Measurements from ENCODE around the gene C16orf92.
"Not testable (repeated sequence)": the region's sequence is repeated elsewhere in the genome, so short reads cannot be mapped to it uniquely, and the experiment has no call there.

Gene C16orf92

GRCh38 chr16:30027588-30028437 is 4.8 kb downstream of the C16orf92 start:
- DNase-seq (ENCODE audit: low read depth in 3 of 3): no peak

- no peak for DNase-seq (ENCODE audit: low read depth in 3 of 3)
Observed at GRCh38 chr16:30028438-30029076, 5.6 kb downstream of the C16orf92 start.

GRCh38 chr16:30030011-30030685 is 7.2 kb downstream of the C16orf92 start:
- DNase-seq (ENCODE audit: low read depth in 3 of 3): no peak

- DNase-seq (ENCODE audit: low read depth in 3 of 3): no peak
Observed at GRCh38 chr16:30030841-30031413, 7.9 kb downstream of the C16orf92 start, which contains the start of gene TLCD3B. Gene TLCD3B, minus strand, starts transcription at chr16:30031271. Its CDS starts 744 bp downstream, at chr16:30030527.

GRCh38 chr16:30031477-30031918 is 8.5 kb downstream of the C16orf92 start:
- no peak for DNase-seq (ENCODE audit: low read depth in 3 of 3)

GRCh38 chr16:30032083-30032819 is 9.3 kb downstream of the C16orf92 start:
- DNase-seq (ENCODE audit: low read depth in 3 of 3): peak in 2 of 3 experiments; percentile 26 to 38

GRCh38 chr16:30033270-30033669 is 10.3 kb downstream of the C16orf92 start:
- no peak for DNase-seq (ENCODE audit: low read depth in 3 of 3)

GRCh38 chr16:30040221-30040620 is 17.2 kb downstream of the C16orf92 start:
- DNase-seq (ENCODE audit: low read depth in 3 of 3): no peak

GRCh38 chr16:30040690-30041089 is 17.7 kb downstream of the C16orf92 start:
- DNase-seq (ENCODE audit: low read depth in 3 of 3): not testable (repeated sequence)

GRCh38 chr16:30041841-30042240 is 18.8 kb downstream of the C16orf92 start:
- DNase-seq (ENCODE audit: low read depth in 3 of 3): no peak

GRCh38 chr16:30046178-30046577 is 23.2 kb downstream of the C16orf92 start:
- DNase-seq (ENCODE audit: low read depth in 3 of 3): no peak

- DNase-seq (ENCODE audit: low read depth in 3 of 3): no peak
Observed at GRCh38 chr16:30046588-30046987, 23.6 kb downstream of the C16orf92 start.

GRCh38 chr16:30049871-30050270 is 26.9 kb downstream of the C16orf92 start:
- DNase-seq (ENCODE audit: low read depth in 3 of 3): no peak

GRCh38 chr16:30051518-30051917 is 28.5 kb downstream of the C16orf92 start:
- no peak for DNase-seq (ENCODE audit: low read depth in 3 of 3)

- DNase-seq (ENCODE audit: low read depth in 3 of 3): peak; percentile 78 to 83 (median 79)
Observed at GRCh38 chr16:30052671-30053372, 29.8 kb downstream of the C16orf92 start.

GRCh38 chr16:30053376-30054015 is 30.5 kb downstream of the C16orf92 start:
- DNase-seq (ENCODE audit: low read depth in 3 of 3): no peak

GRCh38 chr16:30054451-30054850 is 31.5 kb downstream of the C16orf92 start:
- DNase-seq (ENCODE audit: low read depth in 3 of 3): no peak

- no peak for DNase-seq (ENCODE audit: low read depth in 3 of 3)
Observed at GRCh38 chr16:30054959-30055553, 32.1 kb downstream of the C16orf92 start.

GRCh38 chr16:30060346-30060745 is 37.3 kb downstream of the C16orf92 start:
- no peak for DNase-seq (ENCODE audit: low read depth in 3 of 3)

Data from stimulated activated CD4-positive, alpha-beta T cell treated with anti-CD3 and anti-CD28 coated beads, TNF-alpha, amount 100 ng/mL, for 4 hours (primary cell).